Cardiac muscle cell (in vitro differentiated cells and primary cell): ENCODE results near the gene GRSF1. TPM values are rescaled to one million over a fixed set of nuclear protein-coding genes. Genes with fewer than 3 reads are reported as not detected.

Experiments
- DNase-seq, 2 donors: peaks; one replicate each; pipeline versions ENCODE4 v3.0.0 to v3.0.0-alpha.2; 2010 to 2017; ENCODE audit warnings: low read depth in 1 of 2, low spot score in 1 of 2
- H3K27ac ChIP-seq: fragments of 200-600 bp; sonication (generic); 2 replicates; pipeline ENCODE4 v1.5.1; 2016
- H3K27me3 ChIP-seq: fragments of 200-600 bp; sonication (generic); 2 replicates; pipeline ENCODE4 v1.6.0; 2016; ENCODE audit warnings: control low read depth
- H3K36me3 ChIP-seq: fragments of 200-600 bp; sonication (generic); 2 replicates; pipeline ENCODE4 v1.5.1; 2016; ENCODE audit warnings: control low read depth
- H3K4me1 ChIP-seq: fragments of 200-600 bp; sonication (generic); 2 replicates; pipeline ENCODE4 v1.8.1; 2017; ENCODE audit warnings: low read depth, mild to moderate bottlenecking, mixed run types
- H3K4me3 ChIP-seq: fragments of 200-600 bp; sonication (generic); 2 replicates; pipeline ENCODE4 v1.5.1; 2016; ENCODE audit warnings: mild to moderate bottlenecking
- H3K9me3 ChIP-seq: fragments of 200-600 bp; sonication (generic); 2 replicates; pipeline ENCODE4 v1.5.1; 2017; ENCODE audit warnings: low read depth, mild to moderate bottlenecking, control low read depth
- CTCF ChIP-seq: IDR thresholded peaks from 2 replicates; pipeline ENCODE4 v1.5.1; 2012; ENCODE audit warnings: low read depth, mild to moderate bottlenecking, low read length
- polyA plus RNA-seq: library from polyadenylated mRNA; unstranded; fragments of >200 nt; fragmentation: Nextera tagmentation; extraction: Ambion mirVana; gene quantifications from 2 replicates; pipeline ENCODE4 v1.2.1, GENCODE V29; 2016
- total RNA-seq: library from RNA; depleted of rRNA; stranded (reverse); fragments of >200 nt; gene quantifications from 2 replicates; pipeline ENCODE4 v1.2.3, GENCODE V29; 2016

GRSF1 gene
- total and polyA plus RNA-seq, 2 experiments from 2014 or later = 90.3 to 153 TPM

DNA sequence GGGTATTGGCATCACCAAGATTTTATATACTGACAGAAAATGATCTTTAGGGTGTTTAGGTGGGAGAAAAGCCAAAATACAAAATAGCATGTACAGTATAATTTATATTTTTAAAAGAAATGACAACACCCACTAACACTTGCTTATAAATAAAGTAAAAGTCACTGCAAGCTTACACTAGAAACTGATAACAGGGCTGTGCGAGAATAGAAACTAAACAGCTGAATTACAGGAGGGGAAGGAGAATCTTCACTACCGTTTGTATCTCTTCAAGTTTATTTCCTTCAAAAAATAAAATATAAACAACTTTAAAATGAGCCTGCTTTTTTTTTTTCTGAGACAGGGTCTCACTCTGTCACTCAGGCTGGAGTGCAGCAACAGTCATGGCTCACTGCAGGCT lies 22.8 kb downstream of the GRSF1 start:
- Histone ChIP-seq H3K27me3 (no peaks in the 10 kb centered on the region), H3K27ac (peak overlapping the region; percentile 51), H3K4me3 (no peak overlapping the region), H3K9me3 (no peaks in the 10 kb centered on the region), H3K4me1 (no peaks in the 10 kb centered on the region), H3K36me3 (peaks cover 32% of the 10 kb centered on the region)
- DNase-seq = no peak
- no peak for TF ChIP-seq CTCF

GRCh38 chr4:70815370-70815769 lies 24.3 kb downstream of the GRSF1 start:
- peak overlapping the region; percentile 22 for H3K27ac ChIP-seq
- no peaks in the 10 kb centered on the region for H3K4me1 ChIP-seq
- H3K36me3 ChIP-seq = peaks cover 21% of the 10 kb centered on the region
- H3K4me3 ChIP-seq = no peak overlapping the region
- TF ChIP-seq CTCF = no peak
- no peak for DNase-seq
- no peaks in the 10 kb centered on the region for H3K27me3 ChIP-seq
- H3K9me3 ChIP-seq = no peaks in the 10 kb centered on the region

DNA sequence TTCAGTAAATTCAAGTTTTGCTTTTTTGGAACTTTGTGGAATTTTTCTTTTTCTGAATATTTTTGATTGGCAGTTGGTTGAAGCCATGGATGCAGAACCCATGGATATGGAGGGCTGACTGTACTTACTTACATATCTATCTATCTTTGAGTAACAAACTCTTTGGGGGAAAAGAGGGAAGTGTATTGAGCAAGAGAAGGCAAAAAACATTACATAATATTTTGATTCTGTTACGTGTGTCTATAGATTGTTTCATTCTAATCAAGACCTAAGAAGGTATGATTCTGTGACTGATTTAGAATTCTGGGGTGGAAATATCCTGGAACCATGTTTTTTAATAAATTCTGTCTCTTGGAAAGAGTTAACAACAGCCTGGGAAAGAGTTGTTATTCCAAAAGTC lies 31.5 kb downstream of the GRSF1 start:
- Histone ChIP-seq H3K36me3 (no peaks in the 10 kb centered on the region), H3K27ac (no peak overlapping the region), H3K4me3 (no peak overlapping the region), H3K9me3 (no peaks in the 10 kb centered on the region), H3K4me1 (no peaks in the 10 kb centered on the region), H3K27me3 (no peaks in the 10 kb centered on the region)
- no peak for DNase-seq
- no peak for TF ChIP-seq CTCF

DNA sequence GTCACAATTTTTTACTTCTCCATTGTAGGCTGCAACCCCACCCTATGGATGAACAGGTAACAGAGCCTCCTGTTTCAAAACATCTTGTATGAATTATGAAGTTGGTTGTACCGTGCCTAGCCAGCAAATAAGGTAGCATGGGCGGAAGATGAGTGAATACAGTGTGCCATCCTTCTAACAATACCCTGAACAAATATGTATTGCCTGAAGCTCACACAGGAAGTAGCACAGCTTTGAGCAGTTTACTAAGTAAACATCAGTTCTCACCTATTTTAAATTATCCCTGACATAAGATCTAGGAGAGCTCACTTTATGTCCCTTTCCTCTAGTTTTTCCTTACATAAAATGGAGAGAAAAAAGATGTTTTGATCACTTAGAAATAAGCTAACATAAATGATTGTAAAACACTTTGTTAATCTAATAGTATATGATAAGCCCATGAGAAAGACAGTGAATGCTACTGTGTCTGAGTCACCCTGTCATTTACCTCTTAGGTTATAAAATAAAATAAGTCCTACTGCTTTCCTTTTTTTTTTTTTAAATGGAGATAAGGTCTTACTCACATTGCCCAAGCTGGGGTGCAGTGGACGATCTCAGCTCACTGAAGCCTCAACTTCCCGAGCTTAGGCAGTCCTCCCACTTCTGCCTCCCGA lies 36.6 kb downstream of the GRSF1 start:
- Histone ChIP-seq H3K27ac (no peak overlapping the region), H3K27me3 (no peaks in the 10 kb centered on the region), H3K4me3 (no peak overlapping the region), H3K9me3 (no peaks in the 10 kb centered on the region), H3K36me3 (no peaks in the 10 kb centered on the region), H3K4me1 (no peaks in the 10 kb centered on the region)
- no peak for DNase-seq
- no peak for TF ChIP-seq CTCF

DNA sequence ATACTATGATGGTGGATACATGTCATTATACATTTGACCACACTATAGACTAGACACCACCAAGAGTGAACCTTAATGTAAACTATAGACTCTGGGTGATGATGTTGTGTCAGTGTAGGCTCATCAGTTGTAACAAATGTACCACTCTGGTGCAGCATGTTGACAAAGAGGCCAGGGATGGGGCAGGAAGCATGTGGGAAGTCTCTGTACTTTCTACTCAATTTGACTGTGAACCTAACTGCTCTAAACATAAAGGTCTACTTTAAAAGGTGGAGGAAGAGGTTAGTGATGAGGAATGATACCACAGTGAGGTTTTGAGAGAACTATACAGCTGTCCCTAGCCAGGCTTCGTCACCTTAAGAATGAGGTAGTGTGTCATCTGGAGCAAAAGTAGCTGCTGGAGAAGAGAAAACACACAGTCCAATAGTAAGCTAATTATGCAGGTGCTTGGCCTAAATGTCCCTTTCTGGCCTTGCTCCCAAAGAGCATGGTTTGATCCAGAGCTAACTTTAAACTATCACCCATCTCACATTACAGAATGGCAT lies 38.4 kb downstream of the GRSF1 start:
- no peaks in the 10 kb centered on the region for H3K36me3 ChIP-seq
- no peaks in the 10 kb centered on the region for H3K4me1 ChIP-seq
- no peaks in the 10 kb centered on the region for H3K9me3 ChIP-seq
- no peak for DNase-seq
- TF ChIP-seq CTCF = no peak
- H3K4me3 ChIP-seq = no peak overlapping the region
- H3K27me3 ChIP-seq = no peaks in the 10 kb centered on the region
- no peak overlapping the region for H3K27ac ChIP-seq
